Measurements from ENCODE around the gene ANKRD16. TPM values are rescaled to one million over a fixed set of nuclear protein-coding genes. Genes with fewer than 3 reads are reported as not detected.

ANKRD16 gene
- polyA plus RNA-seq, 1 donor from 2014 or later: 14.2 TPM

DNA sequence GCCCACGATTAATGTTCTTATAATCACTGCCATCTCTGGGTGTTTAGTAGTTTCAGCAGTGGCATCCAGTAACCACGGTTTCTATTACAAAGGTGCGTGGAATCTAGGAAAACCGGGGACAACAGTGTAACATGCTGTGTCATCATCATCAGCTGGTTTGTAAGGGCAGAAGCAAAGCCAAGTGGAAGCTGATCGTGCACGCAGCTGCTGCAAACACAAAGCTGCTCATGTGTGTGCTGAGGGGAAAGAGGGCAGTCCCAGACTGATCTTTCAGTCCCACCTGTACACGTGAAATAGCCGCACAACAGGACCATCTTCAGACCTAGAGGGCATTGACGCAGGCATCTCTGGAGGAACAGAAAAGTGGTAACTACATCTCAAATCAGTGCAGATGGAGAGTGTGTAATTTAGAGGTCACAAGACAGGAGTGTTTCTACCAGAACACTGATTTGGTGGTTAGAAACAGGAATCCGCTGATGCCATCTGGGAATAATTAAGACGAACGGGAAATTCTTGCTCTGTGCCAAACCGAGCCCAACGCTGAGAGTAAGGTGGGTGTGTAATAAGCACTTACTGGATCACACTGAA is 13.4 kb downstream of the ANKRD16 start:
- no peak overlapping the region for H3K4me3 ChIP-seq (ENCODE audit: low read length)
- H3K9me2 ChIP-seq (ENCODE audit: insufficient read depth, low read length): no peaks in the 10 kb centered on the region
- H3K79me2 ChIP-seq (replicated peaks; ENCODE audit: insufficient read depth, low read length): no peaks in the 10 kb centered on the region
- H3K27me3 ChIP-seq (ENCODE audit: insufficient read depth, low read depth, low read length): no peaks in the 10 kb centered on the region
- H3K36me3 ChIP-seq (ENCODE audit: insufficient read depth, low read length): no peaks in the 10 kb centered on the region
- no peak overlapping the region for H3K27ac ChIP-seq (ENCODE audit: low read length)
- no peaks in the 10 kb centered on the region for H3F3A ChIP-seq (ENCODE audit: insufficient read depth, low read length, poor library complexity, severe bottlenecking)
- H3K9ac ChIP-seq (ENCODE audit: low read length): no peak overlapping the region
- no peak overlapping the region for H2AFZ ChIP-seq (ENCODE audit: low read depth, low read length)
- H3K4me2 ChIP-seq (ENCODE audit: low read length): no peak overlapping the region
- no peaks in the 10 kb centered on the region for H3K9me3 ChIP-seq (ENCODE audit: low read length)
- no peaks in the 10 kb centered on the region for H4K20me1 ChIP-seq (ENCODE audit: insufficient read depth)
- TF ChIP-seq SMC3 (conservative IDR thresholded peaks at IDR 0.05; ENCODE audit: poor library complexity) (no peak), EP300 (conservative IDR thresholded peaks at IDR 0.05; ENCODE audit: poor library complexity, severe bottlenecking) (no peak), TAF1 (IDR thresholded peaks at IDR 0.05; ENCODE audit: low read depth) (no peak), POLR2AphosphoS5 (IDR thresholded peaks at IDR 0.05) (no peak), MXI1 (conservative IDR thresholded peaks at IDR 0.05; ENCODE audit: poor library complexity, severe bottlenecking) (no peak)
- TF ChIP-seq, protein P1, sequence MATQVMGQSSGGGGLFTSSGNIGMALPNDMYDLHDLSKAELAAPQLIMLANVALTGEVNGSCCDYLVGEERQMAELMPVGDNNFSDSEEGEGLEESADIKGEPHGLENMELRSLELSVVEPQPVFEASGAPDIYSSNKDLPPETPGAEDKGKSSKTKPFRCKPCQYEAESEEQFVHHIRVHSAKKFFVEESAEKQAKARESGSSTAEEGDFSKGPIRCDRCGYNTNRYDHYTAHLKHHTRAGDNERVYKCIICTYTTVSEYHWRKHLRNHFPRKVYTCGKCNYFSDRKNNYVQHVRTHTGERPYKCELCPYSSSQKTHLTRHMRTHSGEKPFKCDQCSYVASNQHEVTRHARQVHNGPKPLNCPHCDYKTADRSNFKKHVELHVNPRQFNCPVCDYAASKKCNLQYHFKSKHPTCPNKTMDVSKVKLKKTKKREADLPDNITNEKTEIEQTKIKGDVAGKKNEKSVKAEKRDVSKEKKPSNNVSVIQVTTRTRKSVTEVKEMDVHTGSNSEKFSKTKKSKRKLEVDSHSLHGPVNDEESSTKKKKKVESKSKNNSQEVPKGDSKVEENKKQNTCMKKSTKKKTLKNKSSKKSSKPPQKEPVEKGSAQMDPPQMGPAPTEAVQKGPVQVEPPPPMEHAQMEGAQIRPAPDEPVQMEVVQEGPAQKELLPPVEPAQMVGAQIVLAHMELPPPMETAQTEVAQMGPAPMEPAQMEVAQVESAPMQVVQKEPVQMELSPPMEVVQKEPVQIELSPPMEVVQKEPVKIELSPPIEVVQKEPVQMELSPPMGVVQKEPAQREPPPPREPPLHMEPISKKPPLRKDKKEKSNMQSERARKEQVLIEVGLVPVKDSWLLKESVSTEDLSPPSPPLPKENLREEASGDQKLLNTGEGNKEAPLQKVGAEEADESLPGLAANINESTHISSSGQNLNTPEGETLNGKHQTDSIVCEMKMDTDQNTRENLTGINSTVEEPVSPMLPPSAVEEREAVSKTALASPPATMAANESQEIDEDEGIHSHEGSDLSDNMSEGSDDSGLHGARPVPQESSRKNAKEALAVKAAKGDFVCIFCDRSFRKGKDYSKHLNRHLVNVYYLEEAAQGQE (IDR thresholded peaks at IDR 0.05; ENCODE audit: borderline replicate concordance): no peak

DNA sequence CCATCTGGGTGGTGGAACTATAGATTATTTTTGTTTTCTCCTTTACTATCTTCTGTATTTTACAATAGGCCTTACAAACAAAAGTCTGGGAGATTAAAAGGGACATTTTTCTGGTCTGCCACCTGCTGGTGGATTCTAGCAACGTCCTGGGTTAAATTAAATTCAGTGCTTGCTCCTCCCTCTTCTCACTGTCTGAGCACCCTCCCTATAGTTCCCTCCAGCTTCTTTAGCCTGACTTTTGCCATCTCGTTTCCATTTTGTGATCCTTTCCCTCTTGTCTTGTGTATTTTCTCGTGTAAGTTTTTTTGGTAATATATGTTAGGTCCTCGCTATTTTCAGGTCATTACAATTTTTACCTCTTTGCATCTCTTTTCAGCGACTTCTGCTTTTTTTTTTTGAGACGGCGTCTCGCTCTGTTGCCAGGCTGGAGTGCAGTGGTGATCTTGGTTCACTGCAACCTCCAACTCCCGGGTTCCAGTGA is 16.1 kb downstream of the ANKRD16 start:
- Histone ChIP-seq H3F3A (ENCODE audit: insufficient read depth, low read length, poor library complexity, severe bottlenecking) (no peaks in the 10 kb centered on the region), H2AFZ (ENCODE audit: low read depth, low read length) (no peak overlapping the region), H3K9me2 (ENCODE audit: insufficient read depth, low read length) (no peaks in the 10 kb centered on the region), H3K27me3 (ENCODE audit: insufficient read depth, low read depth, low read length) (no peaks in the 10 kb centered on the region), H3K4me2 (ENCODE audit: low read length) (no peak overlapping the region), H3K27ac (ENCODE audit: low read length) (no peak overlapping the region), H3K9ac (ENCODE audit: low read length) (no peak overlapping the region), H3K36me3 (ENCODE audit: insufficient read depth, low read length) (no peaks in the 10 kb centered on the region), H3K4me3 (ENCODE audit: low read length) (no peak overlapping the region), H3K79me2 (replicated peaks; ENCODE audit: insufficient read depth, low read length) (no peaks in the 10 kb centered on the region), H4K20me1 (ENCODE audit: insufficient read depth) (no peaks in the 10 kb centered on the region), H3K9me3 (ENCODE audit: low read length) (no peaks in the 10 kb centered on the region)
- peak; percentile 85 for TF ChIP-seq SMC3 (conservative IDR thresholded peaks at IDR 0.05; ENCODE audit: poor library complexity)
- TF ChIP-seq RAD21 (conservative IDR thresholded peaks at IDR 0.05): peak; percentile 70
- TF ChIP-seq, protein P2, sequence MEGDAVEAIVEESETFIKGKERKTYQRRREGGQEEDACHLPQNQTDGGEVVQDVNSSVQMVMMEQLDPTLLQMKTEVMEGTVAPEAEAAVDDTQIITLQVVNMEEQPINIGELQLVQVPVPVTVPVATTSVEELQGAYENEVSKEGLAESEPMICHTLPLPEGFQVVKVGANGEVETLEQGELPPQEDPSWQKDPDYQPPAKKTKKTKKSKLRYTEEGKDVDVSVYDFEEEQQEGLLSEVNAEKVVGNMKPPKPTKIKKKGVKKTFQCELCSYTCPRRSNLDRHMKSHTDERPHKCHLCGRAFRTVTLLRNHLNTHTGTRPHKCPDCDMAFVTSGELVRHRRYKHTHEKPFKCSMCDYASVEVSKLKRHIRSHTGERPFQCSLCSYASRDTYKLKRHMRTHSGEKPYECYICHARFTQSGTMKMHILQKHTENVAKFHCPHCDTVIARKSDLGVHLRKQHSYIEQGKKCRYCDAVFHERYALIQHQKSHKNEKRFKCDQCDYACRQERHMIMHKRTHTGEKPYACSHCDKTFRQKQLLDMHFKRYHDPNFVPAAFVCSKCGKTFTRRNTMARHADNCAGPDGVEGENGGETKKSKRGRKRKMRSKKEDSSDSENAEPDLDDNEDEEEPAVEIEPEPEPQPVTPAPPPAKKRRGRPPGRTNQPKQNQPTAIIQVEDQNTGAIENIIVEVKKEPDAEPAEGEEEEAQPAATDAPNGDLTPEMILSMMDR (IDR thresholded peaks at IDR 0.05; ENCODE audit: poor library complexity, severe bottlenecking): peak; percentile 79
- no peak for TF ChIP-seq POLR2AphosphoS5 (IDR thresholded peaks at IDR 0.05)
- no peak for TF ChIP-seq MXI1 (conservative IDR thresholded peaks at IDR 0.05; ENCODE audit: poor library complexity, severe bottlenecking)

DNA sequence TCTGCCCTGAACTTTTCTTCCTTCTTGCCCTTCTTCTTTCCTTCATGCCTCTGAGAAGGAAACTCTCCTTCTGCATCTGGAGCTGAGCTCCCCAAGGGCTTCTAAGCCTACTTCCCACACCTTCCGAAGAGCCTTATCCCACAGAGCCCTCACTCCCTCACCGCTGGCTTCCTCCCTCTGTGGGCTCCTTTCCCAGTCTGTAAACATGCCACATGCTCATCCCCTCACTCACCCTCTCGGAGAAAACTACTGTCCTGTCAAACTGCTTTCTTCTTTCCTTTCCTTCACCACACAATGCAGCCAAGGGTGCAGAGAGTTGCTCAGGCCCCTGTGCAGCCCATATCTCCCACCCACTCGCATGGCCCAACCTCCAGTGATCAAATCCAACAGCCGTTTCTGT is 18.1 kb downstream of the ANKRD16 start:
- H3K9ac ChIP-seq (ENCODE audit: low read length): no peak overlapping the region
- no peaks in the 10 kb centered on the region for H3K9me3 ChIP-seq (ENCODE audit: low read length)
- no peak overlapping the region for H3K27ac ChIP-seq (ENCODE audit: low read length)
- no peak overlapping the region for H3K4me2 ChIP-seq (ENCODE audit: low read length)
- H3F3A ChIP-seq (ENCODE audit: insufficient read depth, low read length, poor library complexity, severe bottlenecking): no peaks in the 10 kb centered on the region
- no peak overlapping the region for H3K4me3 ChIP-seq (ENCODE audit: low read length)
- no peaks in the 10 kb centered on the region for H3K36me3 ChIP-seq (ENCODE audit: insufficient read depth, low read length)
- H4K20me1 ChIP-seq (ENCODE audit: insufficient read depth): no peaks in the 10 kb centered on the region
- H2AFZ ChIP-seq (ENCODE audit: low read depth, low read length): no peak overlapping the region
- no peak for TF ChIP-seq RAD21 (conservative IDR thresholded peaks at IDR 0.05)
- TF ChIP-seq, protein P1 (IDR thresholded peaks at IDR 0.05; ENCODE audit: borderline replicate concordance): no peak
- TF ChIP-seq, protein P2 (IDR thresholded peaks at IDR 0.05; ENCODE audit: poor library complexity, severe bottlenecking): no peak
- no peak for TF ChIP-seq SMC3 (conservative IDR thresholded peaks at IDR 0.05; ENCODE audit: poor library complexity)
- TF ChIP-seq POLR2AphosphoS5 (IDR thresholded peaks at IDR 0.05): no peak
- TF ChIP-seq MXI1 (conservative IDR thresholded peaks at IDR 0.05; ENCODE audit: poor library complexity, severe bottlenecking): no peak
- no peak for TF ChIP-seq TAF1 (IDR thresholded peaks at IDR 0.05; ENCODE audit: low read depth)
- H3K9me2 ChIP-seq (ENCODE audit: insufficient read depth, low read length): no peaks in the 10 kb centered on the region
- no peaks in the 10 kb centered on the region for H3K27me3 ChIP-seq (ENCODE audit: insufficient read depth, low read depth, low read length)
- H3K79me2 ChIP-seq (replicated peaks; ENCODE audit: insufficient read depth, low read length): no peaks in the 10 kb centered on the region
